Mammary epithelial cell (primary cell): Measurements from ENCODE around the gene MACROD1.

ENCODE experiments used
- CTCF ChIP-seq, 2 donors: IDR thresholded peaks in 1 of 2; conservative IDR thresholded peaks in 1 of 2; 2 replicates each; pipeline ENCODE4 v1.5.1; 2011 to 2012; ENCODE audit warnings: inconsistent platforms in 2 of 2, low read length in 2 of 2, mild to moderate bottlenecking in 2 of 2, control low read depth in 1 of 2, low read depth in 1 of 2; ENCODE audit not compliant: insufficient read depth in 1 of 2; ENCODE audit errors: extremely low read depth in 1 of 2
- EZH2 ChIP-seq: IDR thresholded peaks from 2 replicates; pipeline ENCODE4 v1.6.1; 2012; ENCODE audit warnings: low read length, inconsistent platforms, borderline replicate concordance

GRCh38 chr11:64140082-64140481 lies 25.8 kb downstream of the MACROD1 start:
- TF ChIP-seq CTCF (conservative IDR thresholded peaks at IDR 0.05 in 1 of 2, IDR thresholded peaks at IDR 0.05 in 1 of 2; ENCODE audit: extremely low read depth in 1 of 2, insufficient read depth in 1 of 2, low read depth in 1 of 2, low read length in 2 of 2) (no peak), EZH2 (no peak)
